ENCODE measurements around the gene COMMD9. TPM values are rescaled to one million over a fixed set of nuclear protein-coding genes. Genes with fewer than 3 reads are reported as not detected.

The COMMD9 gene
- total and polyA plus RNA-seq, 4 donors: 50.1 to 152 (median 121) TPM

DNA sequence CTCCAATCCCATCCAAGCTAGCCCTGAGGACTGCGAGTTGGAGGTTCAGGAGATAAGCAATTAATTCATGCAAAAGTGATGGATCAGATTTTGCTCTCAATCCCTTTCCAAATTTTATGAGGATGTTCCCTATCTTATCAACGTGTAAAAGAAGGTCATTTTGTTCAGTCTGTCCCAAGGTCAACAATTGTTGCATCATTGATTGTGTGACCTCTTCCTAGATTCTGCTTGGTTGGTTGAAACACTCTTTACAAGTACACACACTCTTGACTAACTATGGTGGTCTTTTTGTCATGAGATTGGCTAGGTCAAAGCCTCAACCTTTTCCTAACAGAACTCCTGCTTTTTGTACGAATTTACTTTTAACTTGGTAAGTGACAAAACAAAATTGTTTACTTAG, 41.7 kb downstream of the COMMD9 start:
- no peaks in the 10 kb centered on the region for H3K27me3 ChIP-seq (ENCODE audit: control insufficient read depth, insufficient read depth, low read length)
- H3K27ac ChIP-seq (ENCODE audit: low read depth, low read length): no peak overlapping the region
- peaks cover 4% of the 10 kb centered on the region for H3K9me3 ChIP-seq (ENCODE audit: control insufficient read depth, insufficient read depth, low read length)
- WGBS (ENCODE audit: insufficient coverage): 100% methylated on average over 1 of the region's 3 CpGs
- no peak for DNase-seq (ENCODE audit: low read depth in 4 of 6, low spot score in 6 of 6)
- no peaks in the 10 kb centered on the region for H3K36me3 ChIP-seq (ENCODE audit: control insufficient read depth, insufficient read depth, low read length)
- H3K4me1 ChIP-seq (ENCODE audit: control insufficient read depth, insufficient read depth, low read length): peaks cover 12% of the 10 kb centered on the region
- no peak overlapping the region for H3K4me3 ChIP-seq (ENCODE audit: low read depth, low read length)

DNA sequence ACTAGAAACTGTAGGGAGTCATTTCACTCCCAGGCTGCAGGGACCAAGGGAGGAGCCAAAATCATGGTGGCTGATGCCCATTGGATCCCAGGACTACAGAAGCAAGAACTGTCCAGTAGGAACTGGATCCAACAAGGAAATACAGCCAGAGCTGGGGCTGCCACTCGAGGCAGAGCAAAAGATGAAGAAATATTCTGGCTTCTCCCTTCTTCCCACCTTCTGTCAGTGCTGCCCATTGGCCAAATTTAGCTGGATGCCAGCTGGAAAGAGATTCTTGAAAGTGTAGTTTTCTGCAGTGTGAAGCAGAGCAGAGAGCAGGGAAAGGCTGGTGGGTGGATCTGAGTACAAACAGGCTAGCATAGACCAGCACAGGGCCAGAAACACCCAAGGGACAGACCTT, 45.6 kb downstream of the COMMD9 start:
- peak in 1 of 6 donors; percentile 75 for DNase-seq (ENCODE audit: low read depth in 4 of 6, low spot score in 6 of 6)
- H3K27me3 ChIP-seq (ENCODE audit: control insufficient read depth, insufficient read depth, low read length): no peaks in the 10 kb centered on the region
- H3K4me3 ChIP-seq (ENCODE audit: low read depth, low read length): no peak overlapping the region
- peaks cover 8% of the 10 kb centered on the region for H3K4me1 ChIP-seq (ENCODE audit: control insufficient read depth, insufficient read depth, low read length)
- no peak overlapping the region for H3K27ac ChIP-seq (ENCODE audit: low read depth, low read length)
- 100% methylated on average over 1 of the region's 1 CpG for WGBS (ENCODE audit: insufficient coverage)
- no peaks in the 10 kb centered on the region for H3K9me3 ChIP-seq (ENCODE audit: control insufficient read depth, insufficient read depth, low read length)
- no peaks in the 10 kb centered on the region for H3K36me3 ChIP-seq (ENCODE audit: control insufficient read depth, insufficient read depth, low read length)

DNA sequence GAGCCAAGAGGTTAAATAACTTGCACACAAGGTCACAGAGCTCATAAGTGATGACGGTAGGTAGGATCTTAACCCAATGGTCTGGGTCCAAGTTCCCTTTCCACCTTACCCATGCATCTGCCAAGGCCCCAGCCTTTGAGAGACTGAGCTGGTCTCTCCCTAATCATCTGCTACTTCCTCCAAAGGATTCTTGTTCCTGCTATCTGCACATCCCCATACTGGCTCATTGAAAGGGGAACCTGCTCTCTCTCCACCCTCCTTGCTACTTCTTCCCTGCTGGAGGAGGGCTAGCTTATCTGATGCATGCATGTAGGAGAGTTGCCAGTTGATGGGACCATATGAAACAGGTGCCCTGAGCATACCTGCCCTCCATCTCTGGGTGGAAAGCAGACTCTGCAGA, 47.7 kb downstream of the COMMD9 start:
- Histone ChIP-seq H3K9me3 (ENCODE audit: control insufficient read depth, insufficient read depth, low read length) (no peaks in the 10 kb centered on the region), H3K27ac (ENCODE audit: low read depth, low read length) (no peak overlapping the region), H3K4me1 (ENCODE audit: control insufficient read depth, insufficient read depth, low read length) (peaks cover 8% of the 10 kb centered on the region), H3K4me3 (ENCODE audit: low read depth, low read length) (no peak overlapping the region), H3K27me3 (ENCODE audit: control insufficient read depth, insufficient read depth, low read length) (no peaks in the 10 kb centered on the region), H3K36me3 (ENCODE audit: control insufficient read depth, insufficient read depth, low read length) (no peaks in the 10 kb centered on the region)
- 80% methylated on average over 1 of the region's 1 CpG for WGBS (ENCODE audit: insufficient coverage)
- DNase-seq (ENCODE audit: low read depth in 4 of 6, low spot score in 6 of 6): no peak

DNA sequence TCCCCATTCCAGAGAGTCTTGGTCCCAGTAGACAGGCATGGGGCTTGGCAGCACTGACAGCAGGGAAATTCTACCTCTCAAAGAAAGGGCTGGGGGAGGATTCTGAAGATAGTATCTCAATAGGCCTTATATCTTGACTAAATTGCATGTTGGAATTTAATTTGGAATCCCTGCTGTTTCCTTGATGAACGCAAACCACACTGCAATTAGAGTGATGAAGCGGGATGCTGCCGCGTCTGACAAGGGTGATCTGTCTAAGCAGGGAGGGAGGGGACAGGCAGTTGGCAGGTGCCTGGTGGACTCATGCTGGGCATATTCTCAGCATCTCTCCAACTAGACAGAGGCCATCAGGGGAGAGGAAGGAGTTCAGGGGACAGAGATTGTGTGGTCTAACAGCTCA, 48.4 kb downstream of the COMMD9 start:
- Histone ChIP-seq H3K4me3 (ENCODE audit: low read depth, low read length) (no peak overlapping the region), H3K27me3 (ENCODE audit: control insufficient read depth, insufficient read depth, low read length) (no peaks in the 10 kb centered on the region), H3K36me3 (ENCODE audit: control insufficient read depth, insufficient read depth, low read length) (no peaks in the 10 kb centered on the region), H3K9me3 (ENCODE audit: control insufficient read depth, insufficient read depth, low read length) (no peaks in the 10 kb centered on the region), H3K4me1 (ENCODE audit: control insufficient read depth, insufficient read depth, low read length) (peaks cover 8% of the 10 kb centered on the region), H3K27ac (ENCODE audit: low read depth, low read length) (no peak overlapping the region)
- WGBS (ENCODE audit: insufficient coverage): 50% methylated on average over 2 of the region's 4 CpGs
- peak in 2 of 6 donors; percentile 49 to 92 for DNase-seq (ENCODE audit: low read depth in 4 of 6, low spot score in 6 of 6)

DNA sequence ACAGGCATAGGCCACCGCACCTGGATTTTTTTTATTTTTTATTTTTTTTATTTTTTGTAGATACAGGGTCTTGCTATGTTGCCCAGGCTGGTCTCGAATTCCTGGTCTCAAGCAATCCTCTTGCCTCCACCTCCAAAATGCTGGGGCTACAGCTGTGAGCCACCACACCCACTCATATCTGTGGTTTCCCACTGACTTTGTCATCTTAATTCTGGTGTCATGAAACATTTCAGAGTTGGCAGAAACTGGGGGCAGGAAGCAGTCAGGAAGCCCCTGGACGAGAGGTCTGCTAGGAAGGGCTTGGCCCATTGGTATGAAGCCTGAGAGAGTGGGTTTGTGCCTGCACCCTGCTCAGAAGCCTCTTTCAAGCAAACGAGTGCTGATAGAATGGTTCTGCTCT, 49.1 kb downstream of the COMMD9 start:
- WGBS (ENCODE audit: insufficient coverage): 84% methylated on average over 2 of the region's 4 CpGs
- DNase-seq (ENCODE audit: low read depth in 4 of 6, low spot score in 6 of 6): no peak
- H3K36me3 ChIP-seq (ENCODE audit: control insufficient read depth, insufficient read depth, low read length): no peaks in the 10 kb centered on the region
- H3K4me3 ChIP-seq (ENCODE audit: low read depth, low read length): no peak overlapping the region
- H3K4me1 ChIP-seq (ENCODE audit: control insufficient read depth, insufficient read depth, low read length): peaks cover 8% of the 10 kb centered on the region
- no peaks in the 10 kb centered on the region for H3K9me3 ChIP-seq (ENCODE audit: control insufficient read depth, insufficient read depth, low read length)
- no peaks in the 10 kb centered on the region for H3K27me3 ChIP-seq (ENCODE audit: control insufficient read depth, insufficient read depth, low read length)
- H3K27ac ChIP-seq (ENCODE audit: low read depth, low read length): no peak overlapping the region

DNA sequence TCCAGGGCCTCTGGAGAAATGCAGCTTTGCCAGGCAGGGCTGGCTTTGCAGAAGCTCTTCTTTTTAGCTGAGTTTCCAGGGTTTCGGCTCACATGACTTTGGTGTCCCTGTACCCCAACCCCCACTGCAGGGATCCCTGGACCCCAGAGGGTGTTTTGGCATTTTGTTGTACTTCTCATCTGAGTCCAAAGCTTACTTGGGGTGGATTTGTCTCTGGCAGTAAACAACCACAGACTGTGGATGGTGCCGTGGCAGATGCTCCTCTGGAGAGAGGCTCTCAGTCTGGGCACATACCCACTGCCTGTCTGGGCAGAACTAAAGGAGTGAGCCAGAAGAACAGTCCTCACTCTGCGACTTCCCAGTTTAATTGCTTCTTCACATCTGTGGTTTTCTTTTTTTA, 49.6 kb downstream of the COMMD9 start:
- WGBS (ENCODE audit: insufficient coverage): 73% methylated on average over 2 of the region's 3 CpGs
- no peak overlapping the region for H3K27ac ChIP-seq (ENCODE audit: low read depth, low read length)
- H3K4me1 ChIP-seq (ENCODE audit: control insufficient read depth, insufficient read depth, low read length): peaks cover 8% of the 10 kb centered on the region
- peak in 1 of 6 donors; percentile 93 for DNase-seq (ENCODE audit: low read depth in 4 of 6, low spot score in 6 of 6)
- no peaks in the 10 kb centered on the region for H3K36me3 ChIP-seq (ENCODE audit: control insufficient read depth, insufficient read depth, low read length)
- no peaks in the 10 kb centered on the region for H3K27me3 ChIP-seq (ENCODE audit: control insufficient read depth, insufficient read depth, low read length)
- H3K4me3 ChIP-seq (ENCODE audit: low read depth, low read length): no peak overlapping the region
- no peaks in the 10 kb centered on the region for H3K9me3 ChIP-seq (ENCODE audit: control insufficient read depth, insufficient read depth, low read length)

DNA sequence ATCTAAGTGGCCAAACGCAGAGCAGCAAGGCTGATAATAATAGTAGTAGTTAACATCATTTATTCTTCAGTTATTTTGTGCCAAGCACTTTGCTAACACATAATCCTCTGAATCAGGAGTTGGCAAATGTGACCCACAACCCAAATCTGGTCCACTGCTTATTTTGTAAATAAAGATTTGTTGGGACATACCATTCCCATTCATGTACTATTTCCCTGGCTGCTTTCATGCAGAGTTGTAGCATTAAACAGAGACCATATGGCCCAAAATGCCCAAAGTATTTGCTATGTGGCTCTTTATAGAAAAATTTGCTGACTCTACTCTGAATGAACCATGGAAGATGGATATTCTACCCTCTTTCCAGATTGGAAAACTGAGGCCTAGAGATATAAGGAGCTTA, 50.3 kb downstream of the COMMD9 start:
- no peak overlapping the region for H3K4me3 ChIP-seq (ENCODE audit: low read depth, low read length)
- no peak for DNase-seq (ENCODE audit: low read depth in 4 of 6, low spot score in 6 of 6)
- no CpG with 5 or more reads among the region's 1 CpG for WGBS (ENCODE audit: insufficient coverage)
- H3K27ac ChIP-seq (ENCODE audit: low read depth, low read length): no peak overlapping the region
- peaks cover 8% of the 10 kb centered on the region for H3K4me1 ChIP-seq (ENCODE audit: control insufficient read depth, insufficient read depth, low read length)
- H3K36me3 ChIP-seq (ENCODE audit: control insufficient read depth, insufficient read depth, low read length): no peaks in the 10 kb centered on the region
- H3K27me3 ChIP-seq (ENCODE audit: control insufficient read depth, insufficient read depth, low read length): no peaks in the 10 kb centered on the region
- no peaks in the 10 kb centered on the region for H3K9me3 ChIP-seq (ENCODE audit: control insufficient read depth, insufficient read depth, low read length)

DNA sequence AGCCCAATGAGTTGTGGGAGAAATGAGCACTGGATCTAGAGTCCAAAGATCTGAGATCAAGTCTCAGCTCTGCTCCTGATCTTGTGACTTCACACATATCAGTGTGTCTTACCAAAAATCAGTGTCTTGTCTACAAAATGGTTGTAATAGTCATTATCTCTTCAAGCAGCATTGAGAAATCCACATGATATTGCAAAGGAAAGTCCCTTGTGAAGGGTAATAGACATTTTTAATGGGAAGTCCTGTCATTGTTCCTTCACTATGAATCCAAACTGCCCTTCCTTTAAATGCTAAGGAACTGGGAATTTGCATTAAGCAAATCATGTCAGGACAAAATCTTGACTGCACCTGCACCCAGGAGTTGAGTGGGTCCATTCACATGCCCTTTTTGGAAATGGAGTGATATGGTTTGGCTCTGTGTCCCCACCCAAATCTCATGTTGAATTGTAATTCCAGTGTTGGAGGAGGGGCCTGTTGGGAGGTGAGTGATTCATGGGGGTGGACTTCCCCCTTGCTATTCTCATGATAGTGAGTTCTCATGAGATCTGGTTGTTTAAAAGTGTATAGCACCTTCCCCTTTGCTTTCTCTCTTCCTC, 51.1 kb downstream of the COMMD9 start:
- DNase-seq (ENCODE audit: low read depth in 4 of 6, low spot score in 6 of 6): no peak
- Histone ChIP-seq H3K9me3 (ENCODE audit: control insufficient read depth, insufficient read depth, low read length) (no peaks in the 10 kb centered on the region), H3K4me3 (ENCODE audit: low read depth, low read length) (no peak overlapping the region), H3K27ac (ENCODE audit: low read depth, low read length) (no peak overlapping the region), H3K36me3 (ENCODE audit: control insufficient read depth, insufficient read depth, low read length) (no peaks in the 10 kb centered on the region), H3K4me1 (ENCODE audit: control insufficient read depth, insufficient read depth, low read length) (peaks cover 8% of the 10 kb centered on the region), H3K27me3 (ENCODE audit: control insufficient read depth, insufficient read depth, low read length) (no peaks in the 10 kb centered on the region)

DNA sequence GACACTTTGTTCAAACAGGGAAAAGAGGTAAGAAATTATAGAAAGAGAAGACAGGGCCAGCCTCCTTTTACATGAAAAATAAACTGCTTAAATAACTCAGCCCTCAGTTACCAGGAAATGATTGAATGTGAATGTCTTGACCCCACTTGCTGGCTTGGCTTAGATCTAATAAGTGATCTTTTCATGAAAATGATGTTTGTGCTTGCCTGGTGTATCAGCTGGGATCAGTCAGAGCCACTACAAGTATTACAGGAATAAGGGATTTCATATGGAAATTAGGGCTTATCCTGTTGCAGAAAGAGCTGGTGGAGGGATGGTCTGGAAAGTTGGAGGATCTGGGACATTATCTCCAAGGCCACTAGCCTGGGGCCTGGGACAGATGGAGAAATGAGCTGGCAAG, 51.8 kb downstream of the COMMD9 start:
- Histone ChIP-seq H3K27ac (ENCODE audit: low read depth, low read length) (no peak overlapping the region), H3K4me3 (ENCODE audit: low read depth, low read length) (no peak overlapping the region), H3K9me3 (ENCODE audit: control insufficient read depth, insufficient read depth, low read length) (no peaks in the 10 kb centered on the region), H3K4me1 (ENCODE audit: control insufficient read depth, insufficient read depth, low read length) (peaks cover 10% of the 10 kb centered on the region), H3K36me3 (ENCODE audit: control insufficient read depth, insufficient read depth, low read length) (no peaks in the 10 kb centered on the region), H3K27me3 (ENCODE audit: control insufficient read depth, insufficient read depth, low read length) (no peaks in the 10 kb centered on the region)
- no peak for DNase-seq (ENCODE audit: low read depth in 4 of 6, low spot score in 6 of 6)

DNA sequence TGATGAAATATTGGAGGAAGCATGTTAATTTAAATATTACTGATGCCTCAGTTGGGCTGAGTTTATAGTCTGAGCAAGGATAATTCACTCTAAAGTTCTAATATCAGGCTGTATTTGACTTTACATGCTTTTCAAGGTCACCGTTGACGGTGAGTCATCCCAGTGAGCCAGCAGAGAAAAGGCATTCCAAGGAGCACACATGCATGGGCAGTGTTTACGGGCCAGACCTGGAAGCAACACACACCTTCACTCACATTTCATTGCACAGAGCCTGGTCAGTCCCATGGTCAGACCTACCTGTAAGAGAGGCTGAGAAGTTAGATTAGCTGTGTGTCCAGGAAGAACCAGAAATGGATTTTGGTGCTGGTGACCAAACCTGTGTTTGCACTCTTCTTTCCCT, 53.5 kb downstream of the COMMD9 start:
- H3K4me3 ChIP-seq (ENCODE audit: low read depth, low read length): no peak overlapping the region
- no peaks in the 10 kb centered on the region for H3K27me3 ChIP-seq (ENCODE audit: control insufficient read depth, insufficient read depth, low read length)
- H3K27ac ChIP-seq (ENCODE audit: low read depth, low read length): no peak overlapping the region
- H3K4me1 ChIP-seq (ENCODE audit: control insufficient read depth, insufficient read depth, low read length): peaks cover 9% of the 10 kb centered on the region
- WGBS (ENCODE audit: insufficient coverage): 93% methylated on average over 2 of the region's 3 CpGs
- no peaks in the 10 kb centered on the region for H3K9me3 ChIP-seq (ENCODE audit: control insufficient read depth, insufficient read depth, low read length)
- no peak for DNase-seq (ENCODE audit: low read depth in 4 of 6, low spot score in 6 of 6)
- no peaks in the 10 kb centered on the region for H3K36me3 ChIP-seq (ENCODE audit: control insufficient read depth, insufficient read depth, low read length)
